HL-60 (cell line): ENCODE data around the gene CYTH4.

Source experiments
- CTCF ChIP-seq: IDR thresholded peaks from one replicate; pipeline ENCODE4 v1.5.1; 2011; ENCODE audit warnings: low read length, control low read depth, inconsistent platforms; ENCODE audit not compliant: insufficient read depth
- GABPA ChIP-seq: IDR thresholded peaks from 2 replicates; pipeline ENCODE4 v1.6.1; 2012; ENCODE audit warnings: low read depth
- POLR2AphosphoS5 ChIP-seq: IDR thresholded peaks from 2 replicates; pipeline ENCODE4 v1.6.1; 2012; ENCODE audit warnings: low read depth
- REST ChIP-seq: IDR thresholded peaks from 2 replicates; pipeline ENCODE4 v1.6.1; 2012; ENCODE audit warnings: low read depth; ENCODE audit not compliant: insufficient replicate concordance
- SPI1 ChIP-seq: IDR thresholded peaks from 2 replicates; pipeline ENCODE4 v1.6.1; 2012; ENCODE audit warnings: low read depth, mild to moderate bottlenecking, borderline replicate concordance

GRCh38 chr22:37259540-37260029 is 22.7 kb upstream of the CYTH4 start:
- TF ChIP-seq CTCF, result peak; percentile 36
- no peak for TF ChIP-seq POLR2AphosphoS5
- no peak for TF ChIP-seq GABPA
- TF ChIP-seq REST, result no peak
- no peak for TF ChIP-seq SPI1
